Muscle of leg (tissue), 11 donors: Measurements from ENCODE around the gene SNRPD3. TPM values are rescaled to one million over a fixed set of nuclear protein-coding genes. Genes with fewer than 3 reads are reported as not detected.
A peak's percentile ranks its signal among the peaks of the same experiment; 100 is the strongest.

ENCODE experiments used
- DNase-seq: peaks from one replicate; pipeline ENCODE4 v3.0.0; 2013
- H3K27ac ChIP-seq: one replicate; pipeline ENCODE4 v1.5.1; 2013; ENCODE audit warnings: mild to moderate bottlenecking, low read length, control low read depth
- H3K27me3 ChIP-seq: one replicate; pipeline ENCODE4 v1.6.1; 2013; ENCODE audit warnings: low read length; ENCODE audit not compliant: control insufficient read depth, insufficient read depth
- H3K36me3 ChIP-seq: one replicate; pipeline ENCODE4 v1.6.1; 2013; ENCODE audit warnings: low read length; ENCODE audit not compliant: control insufficient read depth, insufficient read depth
- H3K4me1 ChIP-seq: one replicate; pipeline ENCODE4 v1.6.1; 2013; ENCODE audit warnings: low read length; ENCODE audit not compliant: control insufficient read depth, insufficient read depth
- H3K4me3 ChIP-seq: one replicate; pipeline ENCODE4 v1.5.1; 2013; ENCODE audit warnings: low read length, control low read depth
- H3K9me3 ChIP-seq: replicated peaks from 2 replicates; pipeline ENCODE4 v1.6.1; 2013; ENCODE audit warnings: low read depth, low read length; ENCODE audit not compliant: control insufficient read depth
- WGBS: methylation state at CpG from one replicate; pipeline ENCODE4 v1.1.5; 2013; ENCODE audit warnings: missing lambda C conversion rate; ENCODE audit not compliant: insufficient coverage; 5-methylcytosine and 5-hydroxymethylcytosine counted together
- polyA plus RNA-seq, 8 donors: library from polyadenylated mRNA; unstranded; fragments of 120-200 nt; gene quantifications; one replicate each; pipeline versions ENCODE4 v1.2.1 to v1.2.3, GENCODE V29; 2013; ENCODE audit warnings: inconsistent platforms in 1 of 8, low replicate concordance in 1 of 8; ENCODE audit not compliant: insufficient read length in 8 of 8, insufficient read depth in 1 of 8
- total RNA-seq: library from RNA; stranded (reverse); fragments of 120-200 nt; gene quantifications from one replicate; pipeline ENCODE4 v1.2.4, GENCODE V29; 2013

SNRPD3 gene
- total and polyA plus RNA-seq, 9 donors = 102 to 151 (median 120) TPM

- H3K4me1 ChIP-seq = peaks cover 32% of the 10 kb centered on the region
- 89% methylated on average over 6 of the region's 8 CpGs for WGBS
- no peaks in the 10 kb centered on the region for H3K36me3 ChIP-seq
- H3K9me3 ChIP-seq = no peaks in the 10 kb centered on the region
- no peak for DNase-seq
- no peak overlapping the region for H3K4me3 ChIP-seq
- H3K27ac ChIP-seq = no peak overlapping the region
- H3K27me3 ChIP-seq = no peaks in the 10 kb centered on the region
Observed at GRCh38 chr22:24515027-24515338, 40.8 kb upstream of the SNRPD3 start.

- H3K27me3 ChIP-seq = no peaks in the 10 kb centered on the region
- H3K4me3 ChIP-seq = no peak overlapping the region
- H3K9me3 ChIP-seq = no peaks in the 10 kb centered on the region
- peak overlapping the region; percentile 2 for H3K27ac ChIP-seq
- 0% methylated on average over 1 of the region's 3 CpGs for WGBS
- DNase-seq = peak; percentile 92
- H3K36me3 ChIP-seq = no peaks in the 10 kb centered on the region
- peaks cover 22% of the 10 kb centered on the region for H3K4me1 ChIP-seq
Observed at GRCh38 chr22:24516301-24516737, 39.5 kb upstream of the SNRPD3 start.

GRCh38 chr22:24517446-24517845 is 38.4 kb upstream of the SNRPD3 start:
- H3K9me3 ChIP-seq = no peaks in the 10 kb centered on the region
- H3K27me3 ChIP-seq = no peaks in the 10 kb centered on the region
- DNase-seq = no peak
- no peak overlapping the region for H3K27ac ChIP-seq
- 80% methylated on average over 1 of the region's 2 CpGs for WGBS
- no peaks in the 10 kb centered on the region for H3K36me3 ChIP-seq
- H3K4me3 ChIP-seq = no peak overlapping the region
- peaks cover 19% of the 10 kb centered on the region for H3K4me1 ChIP-seq

- no peak overlapping the region for H3K4me3 ChIP-seq
- no peak overlapping the region for H3K27ac ChIP-seq
- no peaks in the 10 kb centered on the region for H3K27me3 ChIP-seq
- H3K36me3 ChIP-seq = no peaks in the 10 kb centered on the region
- no peak for DNase-seq
- H3K4me1 ChIP-seq = peaks cover 19% of the 10 kb centered on the region
- WGBS = 53% methylated on average over 1 of the region's 3 CpGs
- H3K9me3 ChIP-seq = no peaks in the 10 kb centered on the region
Observed at GRCh38 chr22:24518228-24518627, 37.6 kb upstream of the SNRPD3 start.

- H3K27me3 ChIP-seq = no peaks in the 10 kb centered on the region
- H3K27ac ChIP-seq = no peak overlapping the region
- H3K4me1 ChIP-seq = peaks cover 19% of the 10 kb centered on the region
- H3K36me3 ChIP-seq = no peaks in the 10 kb centered on the region
- no peak overlapping the region for H3K4me3 ChIP-seq
- 70% methylated on average over 2 of the region's 9 CpGs for WGBS
- H3K9me3 ChIP-seq = no peaks in the 10 kb centered on the region
- DNase-seq = peak; percentile 49
Observed at GRCh38 chr22:24518771-24519485, 36.9 kb upstream of the SNRPD3 start.

GRCh38 chr22:24519496-24519895 is 36.3 kb upstream of the SNRPD3 start:
- WGBS = 90% methylated on average over 2 of the region's 5 CpGs
- no peaks in the 10 kb centered on the region for H3K36me3 ChIP-seq
- no peaks in the 10 kb centered on the region for H3K27me3 ChIP-seq
- H3K4me3 ChIP-seq = no peak overlapping the region
- no peak overlapping the region for H3K27ac ChIP-seq
- H3K4me1 ChIP-seq = peaks cover 15% of the 10 kb centered on the region
- no peaks in the 10 kb centered on the region for H3K9me3 ChIP-seq
- no peak for DNase-seq

- H3K27ac ChIP-seq = no peak overlapping the region
- DNase-seq = peak; percentile 52
- H3K4me1 ChIP-seq = peaks cover 8% of the 10 kb centered on the region
- no peaks in the 10 kb centered on the region for H3K36me3 ChIP-seq
- no peaks in the 10 kb centered on the region for H3K9me3 ChIP-seq
- no peaks in the 10 kb centered on the region for H3K27me3 ChIP-seq
- no peak overlapping the region for H3K4me3 ChIP-seq
- 17% methylated on average over 2 of the region's 8 CpGs for WGBS
Observed at GRCh38 chr22:24521791-24522245, 34.0 kb upstream of the SNRPD3 start.

GRCh38 chr22:24523873-24524272 is 31.9 kb upstream of the SNRPD3 start:
- Histone ChIP-seq H3K4me1 (peaks cover 8% of the 10 kb centered on the region), H3K4me3 (no peak overlapping the region), H3K27me3 (no peaks in the 10 kb centered on the region), H3K27ac (no peak overlapping the region), H3K9me3 (no peaks in the 10 kb centered on the region), H3K36me3 (no peaks in the 10 kb centered on the region)
- no peak for DNase-seq
- WGBS = 41% methylated on average over 2 of the region's 2 CpGs

GRCh38 chr22:24525416-24526037 is 30.3 kb upstream of the SNRPD3 start:
- WGBS = 22% methylated on average over 4 of the region's 12 CpGs
- DNase-seq = peak; percentile 73
- no peaks in the 10 kb centered on the region for H3K36me3 ChIP-seq
- H3K4me3 ChIP-seq = no peak overlapping the region
- no peaks in the 10 kb centered on the region for H3K9me3 ChIP-seq
- H3K27me3 ChIP-seq = no peaks in the 10 kb centered on the region
- H3K27ac ChIP-seq = no peak overlapping the region
- peaks cover 3% of the 10 kb centered on the region for H3K4me1 ChIP-seq

GRCh38 chr22:24526191-24526590 is 29.6 kb upstream of the SNRPD3 start:
- 58% methylated on average over 1 of the region's 2 CpGs for WGBS

More at GRCh38 chr22:24526191-24526590, 29.6 kb upstream of the SNRPD3 start:
- no peaks in the 10 kb centered on the region for H3K9me3 ChIP-seq
- no peaks in the 10 kb centered on the region for H3K36me3 ChIP-seq
- H3K4me3 ChIP-seq = no peak overlapping the region
- H3K27me3 ChIP-seq = no peaks in the 10 kb centered on the region
- no peak for DNase-seq
- H3K27ac ChIP-seq = no peak overlapping the region
- peaks cover 3% of the 10 kb centered on the region for H3K4me1 ChIP-seq
